Body of pancreas (tissue), 4 donors: ENCODE results near the gene FBRSL1.

Experiments
- POLR2A ChIP-seq, 3 donors: fragments of 450-650 bp; IDR thresholded peaks; one replicate each; pipeline ENCODE4 v1.6.1; 2016; ENCODE audit warnings: antibody characterized with exemption in 3 of 3, mild to moderate bottlenecking in 2 of 3
- TF ChIP-seq, protein P1 (sequence below), 7 experiments: fragments of 450-650 bp in 4 of 7; fragments of 200-600 bp in 3 of 7; sonication (generic) in 3 of 7; IDR thresholded peaks; one replicate each; pipeline ENCODE4 v1.5.1; 2016 to 2019; ENCODE audit warnings: antibody characterized with exemption in 7 of 7

GRCh38 chr12:132441871-132442863, 47.8 kb upstream of the FBRSL1 start:
- TF ChIP-seq, protein P1, sequence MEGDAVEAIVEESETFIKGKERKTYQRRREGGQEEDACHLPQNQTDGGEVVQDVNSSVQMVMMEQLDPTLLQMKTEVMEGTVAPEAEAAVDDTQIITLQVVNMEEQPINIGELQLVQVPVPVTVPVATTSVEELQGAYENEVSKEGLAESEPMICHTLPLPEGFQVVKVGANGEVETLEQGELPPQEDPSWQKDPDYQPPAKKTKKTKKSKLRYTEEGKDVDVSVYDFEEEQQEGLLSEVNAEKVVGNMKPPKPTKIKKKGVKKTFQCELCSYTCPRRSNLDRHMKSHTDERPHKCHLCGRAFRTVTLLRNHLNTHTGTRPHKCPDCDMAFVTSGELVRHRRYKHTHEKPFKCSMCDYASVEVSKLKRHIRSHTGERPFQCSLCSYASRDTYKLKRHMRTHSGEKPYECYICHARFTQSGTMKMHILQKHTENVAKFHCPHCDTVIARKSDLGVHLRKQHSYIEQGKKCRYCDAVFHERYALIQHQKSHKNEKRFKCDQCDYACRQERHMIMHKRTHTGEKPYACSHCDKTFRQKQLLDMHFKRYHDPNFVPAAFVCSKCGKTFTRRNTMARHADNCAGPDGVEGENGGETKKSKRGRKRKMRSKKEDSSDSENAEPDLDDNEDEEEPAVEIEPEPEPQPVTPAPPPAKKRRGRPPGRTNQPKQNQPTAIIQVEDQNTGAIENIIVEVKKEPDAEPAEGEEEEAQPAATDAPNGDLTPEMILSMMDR (IDR thresholded peaks at IDR 0.05): no peak
- no peak for TF ChIP-seq POLR2A (IDR thresholded peaks at IDR 0.05)
